A549 (cell line): ENCODE results near the gene USH1G.

Experiments
- BHLHE40 ChIP-seq: IDR thresholded peaks from 2 replicates; pipeline ENCODE4 v1.6.1; 2012; ENCODE audit warnings: low read depth, low read length, inconsistent platforms
- CHD2 ChIP-seq: fragments of 150-350 bp; IDR thresholded peaks from 2 replicates; pipeline ENCODE4 v1.6.1; 2014; ENCODE audit warnings: low read length; ENCODE audit not compliant: partially characterized antibody
- CHD4 ChIP-seq: fragments of 200-600 bp; sonication (generic); IDR thresholded peaks from 2 replicates; pipeline ENCODE4 v1.6.1; 2016; ENCODE audit warnings: antibody characterized with exemption, mild to moderate bottlenecking, borderline replicate concordance
- HES2 ChIP-seq: fragments of >200 bp; sonication (Bioruptor Twin); formaldehyde crosslinking; IDR thresholded peaks from 2 replicates; pipeline ENCODE4 v1.6.1; 2016
- MAX ChIP-seq: IDR thresholded peaks from 2 replicates; pipeline ENCODE4 v1.6.1; 2012
- POLR2A ChIP-seq: IDR thresholded peaks from 2 replicates; pipeline ENCODE4 v1.6.1; 2012; ENCODE audit warnings: mild to moderate bottlenecking, low read length
- TF ChIP-seq, protein P1 (sequence below): fragments of >200 bp; sonication (Bioruptor Twin); formaldehyde crosslinking; IDR thresholded peaks from 3 replicates; pipeline ENCODE4 v1.5.1; 2016
- TF ChIP-seq, protein P2 (sequence below): IDR thresholded peaks from 2 replicates; pipeline ENCODE4 v1.6.1; 2012

DNA sequence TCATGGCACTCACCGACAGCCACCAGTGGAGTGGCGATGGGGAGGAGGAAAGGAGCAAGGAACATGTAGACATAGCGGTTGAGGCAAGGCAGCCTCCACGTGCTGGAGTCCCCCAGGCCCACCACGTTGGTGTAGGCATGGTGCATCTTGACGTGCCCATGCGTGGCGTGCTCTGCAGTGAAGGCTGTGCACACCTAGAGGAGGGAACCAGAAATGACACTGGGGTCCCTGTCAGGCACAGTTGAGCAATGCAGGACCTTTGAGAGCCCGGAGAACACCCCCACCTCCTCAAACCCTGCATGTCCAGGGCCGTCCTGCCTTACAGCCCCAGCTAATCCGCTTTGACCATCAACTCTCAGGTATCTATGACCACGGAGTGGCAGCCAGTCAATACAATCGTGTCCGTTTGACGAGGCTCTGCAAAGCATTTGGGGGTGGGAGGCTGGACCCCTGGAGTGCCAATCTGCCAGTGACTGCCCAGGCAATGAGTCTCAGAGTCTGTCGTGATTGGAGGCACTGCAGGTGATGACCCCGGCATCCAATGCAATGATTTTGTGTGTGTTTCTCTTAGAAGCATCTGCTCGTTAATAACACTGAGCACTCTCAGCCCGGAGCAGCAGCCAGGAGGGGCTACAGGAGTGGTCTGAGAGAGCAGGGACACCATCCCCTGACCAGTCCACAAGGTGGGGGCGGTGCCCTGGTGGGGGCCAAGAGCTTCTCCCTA, 40.4 kb downstream of the USH1G start:
- TF ChIP-seq, protein P1, sequence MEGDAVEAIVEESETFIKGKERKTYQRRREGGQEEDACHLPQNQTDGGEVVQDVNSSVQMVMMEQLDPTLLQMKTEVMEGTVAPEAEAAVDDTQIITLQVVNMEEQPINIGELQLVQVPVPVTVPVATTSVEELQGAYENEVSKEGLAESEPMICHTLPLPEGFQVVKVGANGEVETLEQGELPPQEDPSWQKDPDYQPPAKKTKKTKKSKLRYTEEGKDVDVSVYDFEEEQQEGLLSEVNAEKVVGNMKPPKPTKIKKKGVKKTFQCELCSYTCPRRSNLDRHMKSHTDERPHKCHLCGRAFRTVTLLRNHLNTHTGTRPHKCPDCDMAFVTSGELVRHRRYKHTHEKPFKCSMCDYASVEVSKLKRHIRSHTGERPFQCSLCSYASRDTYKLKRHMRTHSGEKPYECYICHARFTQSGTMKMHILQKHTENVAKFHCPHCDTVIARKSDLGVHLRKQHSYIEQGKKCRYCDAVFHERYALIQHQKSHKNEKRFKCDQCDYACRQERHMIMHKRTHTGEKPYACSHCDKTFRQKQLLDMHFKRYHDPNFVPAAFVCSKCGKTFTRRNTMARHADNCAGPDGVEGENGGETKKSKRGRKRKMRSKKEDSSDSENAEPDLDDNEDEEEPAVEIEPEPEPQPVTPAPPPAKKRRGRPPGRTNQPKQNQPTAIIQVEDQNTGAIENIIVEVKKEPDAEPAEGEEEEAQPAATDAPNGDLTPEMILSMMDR, result no peak
- TF ChIP-seq CHD4 (no peak), BHLHE40 (no peak), POLR2A (no peak), MAX (no peak), CHD2 (no peak), HES2 (no peak)
- TF ChIP-seq, protein P2, sequence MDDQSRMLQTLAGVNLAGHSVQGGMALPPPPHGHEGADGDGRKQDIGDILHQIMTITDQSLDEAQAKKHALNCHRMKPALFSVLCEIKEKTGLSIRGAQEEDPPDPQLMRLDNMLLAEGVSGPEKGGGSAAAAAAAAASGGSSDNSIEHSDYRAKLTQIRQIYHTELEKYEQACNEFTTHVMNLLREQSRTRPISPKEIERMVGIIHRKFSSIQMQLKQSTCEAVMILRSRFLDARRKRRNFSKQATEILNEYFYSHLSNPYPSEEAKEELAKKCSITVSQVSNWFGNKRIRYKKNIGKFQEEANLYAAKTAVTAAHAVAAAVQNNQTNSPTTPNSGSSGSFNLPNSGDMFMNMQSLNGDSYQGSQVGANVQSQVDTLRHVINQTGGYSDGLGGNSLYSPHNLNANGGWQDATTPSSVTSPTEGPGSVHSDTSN, result no peak
